Stimulated activated CD4-positive, alpha-beta T cell treated with anti-CD3 and anti-CD28 coated beads, Interleukin-4, amount 100 ng/mL, for 48 hours (primary cell): ENCODE data around the gene TYMP.
A peak's percentile ranks its signal among the peaks of the same experiment; 100 is the strongest.

Experiments
- DNase-seq, 2 donors: peaks; one replicate each; pipeline ENCODE4 v3.0.0-alpha.2; 2020; ENCODE audit warnings: low read depth in 2 of 2

TYMP gene

DNA sequence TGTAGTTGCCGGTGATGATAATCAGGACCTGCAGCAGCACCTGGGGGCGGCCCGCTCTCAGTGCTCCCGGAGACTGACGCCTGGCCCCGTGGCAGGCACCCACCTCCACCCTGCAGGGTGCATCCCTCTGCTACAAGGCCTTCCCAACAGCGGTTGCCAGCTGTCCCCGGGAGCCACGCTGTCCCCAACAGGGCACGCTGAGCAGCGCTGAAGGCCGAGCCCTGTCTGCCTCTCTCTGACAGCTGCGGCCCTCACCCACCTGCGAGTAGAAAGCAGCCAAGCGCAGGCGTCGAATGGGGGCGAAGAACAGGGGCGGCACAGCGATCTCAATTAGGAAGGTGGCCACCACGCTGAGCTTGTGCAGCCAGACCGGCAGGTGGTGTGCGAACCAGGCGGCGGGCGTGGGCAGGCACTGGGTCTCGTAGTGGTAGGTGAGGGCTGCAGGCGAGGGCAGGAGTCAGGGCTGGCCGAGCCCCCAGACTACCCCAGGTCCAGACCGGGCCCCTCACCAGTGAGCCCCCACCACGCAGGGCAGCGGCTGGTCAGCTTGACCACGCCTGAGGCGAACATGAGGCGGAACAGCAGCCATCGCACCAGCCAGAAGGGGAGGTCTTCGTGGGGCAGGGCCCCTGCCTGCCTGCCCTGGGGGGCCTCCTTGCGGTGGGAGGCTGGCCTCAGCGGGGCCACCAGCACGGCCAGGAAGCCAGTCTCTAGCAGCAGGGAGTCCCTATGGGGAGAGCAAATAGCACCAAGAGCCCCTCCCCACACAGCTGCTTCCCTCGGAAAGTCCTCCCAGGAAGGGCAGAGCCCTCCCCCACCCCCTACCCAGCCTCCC, 23.8 kb downstream of the TYMP start:
- DNase-seq: no peak

DNA sequence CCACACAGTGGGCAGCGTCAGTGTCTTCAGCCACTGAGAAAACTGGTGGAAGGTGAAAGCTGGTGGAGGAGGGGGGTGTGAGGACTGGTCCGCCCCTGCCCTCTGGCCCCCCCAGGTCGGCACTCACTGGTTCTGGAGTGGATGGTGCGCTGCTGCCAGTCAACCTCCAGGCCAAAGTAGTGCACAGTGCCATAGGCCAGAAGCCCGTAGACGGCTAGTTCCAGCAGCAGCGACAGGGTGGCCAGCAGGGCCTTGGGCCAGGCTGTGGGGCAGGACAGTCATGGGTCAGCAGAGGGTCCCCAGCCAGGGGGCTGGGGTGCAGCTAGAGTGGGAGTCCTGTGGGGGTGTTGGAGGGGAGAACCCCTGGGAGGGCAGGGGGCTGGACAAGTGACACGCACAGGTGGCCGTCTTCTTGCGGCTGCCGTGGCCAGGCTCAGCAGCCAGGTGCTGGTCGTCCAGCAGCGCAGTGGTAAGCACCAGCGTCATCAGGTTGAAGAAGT, 24.5 kb downstream of the TYMP start:
- DNase-seq: no peak

DNA sequence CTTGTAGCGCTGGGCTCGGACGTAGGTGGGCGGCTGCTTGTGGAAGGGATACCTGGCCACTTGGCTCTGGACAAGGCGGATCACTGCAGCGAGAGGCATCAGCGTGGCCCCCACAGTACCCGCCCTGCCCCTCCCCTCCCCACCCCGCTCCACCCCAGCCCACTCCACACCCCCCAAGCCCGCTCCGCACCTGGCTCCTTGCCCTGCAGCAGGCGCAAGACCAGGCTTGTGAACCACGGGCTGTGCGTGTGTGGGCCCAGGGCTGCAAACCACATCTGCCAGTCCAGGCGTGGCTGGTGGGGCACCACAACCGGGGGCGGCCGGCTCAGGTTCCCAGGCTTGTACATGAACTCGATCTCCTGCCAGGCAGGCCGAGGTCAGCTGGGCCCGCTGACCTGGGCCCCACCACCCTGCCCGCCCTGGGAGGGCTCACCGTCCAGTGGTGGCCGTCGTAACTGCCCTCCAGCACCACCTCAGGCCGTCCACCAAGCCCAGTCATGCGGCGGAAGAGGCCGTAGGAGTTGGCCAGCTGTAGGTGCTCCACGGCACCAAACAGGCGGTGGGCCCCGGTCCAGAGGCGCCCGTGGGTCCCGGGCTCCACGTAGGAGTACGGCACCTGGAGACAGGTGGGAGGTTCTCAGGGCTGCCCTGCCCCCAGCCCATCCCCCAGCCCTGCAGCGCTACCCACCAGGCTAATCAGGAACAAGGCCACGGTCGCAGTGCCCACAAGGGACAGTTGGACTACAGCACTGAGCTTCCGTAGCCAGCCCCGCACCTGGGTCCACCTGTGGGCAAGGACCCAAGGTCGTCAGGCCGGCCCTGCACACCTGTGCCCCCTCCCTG, 25.2 kb downstream of the TYMP start:
- DNase-seq: no peak

DNA sequence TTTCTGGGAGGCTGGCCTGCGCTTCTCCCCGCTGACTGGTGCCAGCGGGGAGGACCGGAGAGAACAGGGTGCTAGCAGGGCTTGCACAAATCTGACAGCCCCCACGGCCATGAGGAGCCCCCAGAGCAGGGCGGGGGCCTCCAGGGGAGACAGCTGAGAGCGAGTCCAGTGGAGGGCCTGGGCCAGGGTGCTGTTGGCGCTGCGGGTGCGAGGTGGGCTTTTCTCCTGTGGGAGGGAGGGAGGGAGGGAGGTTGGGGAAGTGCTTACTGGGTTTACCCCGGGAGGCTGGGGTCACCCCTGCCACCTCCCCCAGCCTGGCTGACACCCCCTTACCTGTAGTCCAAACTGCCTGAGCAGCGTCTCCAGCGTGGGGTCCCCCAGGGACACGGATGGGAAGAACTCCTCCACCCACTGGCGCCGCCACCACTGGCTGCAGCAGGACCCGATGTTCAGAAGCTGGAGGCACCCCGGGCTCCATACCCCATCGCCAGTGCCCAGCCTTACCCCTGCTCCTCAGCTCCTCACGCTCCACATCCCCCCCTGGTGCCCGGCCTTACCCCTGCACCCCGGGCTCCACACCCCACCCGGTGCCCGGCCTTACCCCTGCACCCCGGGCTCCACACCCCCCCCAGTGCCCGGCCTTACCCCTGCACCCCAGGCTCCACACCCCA, 26.2 kb downstream of the TYMP start:
- no peak for DNase-seq

DNA sequence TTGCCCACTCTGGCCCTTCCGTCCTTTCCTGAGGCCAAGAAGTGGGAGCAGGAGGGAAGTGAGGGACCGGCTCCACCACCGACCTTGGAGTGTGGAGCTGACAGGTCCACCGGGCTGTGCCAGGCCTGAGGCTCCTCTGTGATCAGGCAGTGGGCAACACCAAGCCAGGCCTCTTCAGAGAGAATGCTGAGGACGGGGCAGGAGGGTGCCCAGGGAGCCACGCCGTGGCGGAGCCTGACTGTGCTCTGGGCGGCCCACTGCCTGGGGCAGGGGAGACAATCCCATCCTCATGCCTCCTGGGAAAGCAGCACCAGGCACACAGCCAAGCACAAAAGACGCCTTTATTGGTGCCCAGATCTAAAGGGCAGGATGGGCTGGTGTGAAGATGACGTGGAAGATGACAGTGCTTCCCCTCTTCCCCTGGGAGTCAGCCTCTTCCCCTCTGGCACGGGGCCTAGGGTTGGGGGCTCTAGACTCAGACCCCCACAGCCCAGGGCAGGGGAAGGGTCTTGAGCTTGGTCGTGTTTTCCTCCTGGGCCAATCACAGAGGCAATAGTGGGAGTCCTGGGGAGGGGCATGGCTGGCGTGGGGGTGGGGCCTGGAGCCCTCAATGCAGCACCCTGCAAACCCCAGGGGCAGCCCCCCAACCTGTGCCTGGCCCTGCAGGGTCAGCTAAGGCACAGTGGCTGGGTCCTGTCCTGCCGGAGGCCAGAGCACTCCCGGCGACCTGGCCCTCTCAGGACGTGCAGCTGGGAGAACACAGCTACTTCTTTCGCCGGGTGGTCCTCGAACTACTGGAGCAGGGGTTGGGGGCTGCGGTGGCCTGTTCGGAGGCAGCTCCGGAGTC, 27.0 kb downstream of the TYMP start:
- DNase-seq: no peak

DNA sequence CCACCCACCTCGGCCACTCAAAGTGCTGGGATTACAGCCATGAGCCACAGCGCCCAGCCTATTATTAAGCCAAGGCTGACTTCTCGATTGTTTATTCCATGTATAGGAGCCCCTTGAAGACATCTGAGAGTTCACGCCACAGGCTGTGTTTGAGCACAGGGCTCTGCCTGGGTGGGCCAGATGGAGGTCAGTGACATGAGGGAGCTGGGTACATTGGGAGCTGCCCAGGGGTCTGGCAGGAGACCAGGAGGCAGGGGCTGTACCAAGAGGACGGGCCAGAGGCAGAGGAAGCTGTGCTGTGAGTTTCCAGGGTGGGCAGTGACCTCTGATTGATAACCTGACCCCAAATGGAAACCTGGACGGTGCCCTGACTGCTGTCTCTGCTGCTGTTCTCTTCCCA, 27.7 kb downstream of the TYMP start:
- no peak for DNase-seq

DNA sequence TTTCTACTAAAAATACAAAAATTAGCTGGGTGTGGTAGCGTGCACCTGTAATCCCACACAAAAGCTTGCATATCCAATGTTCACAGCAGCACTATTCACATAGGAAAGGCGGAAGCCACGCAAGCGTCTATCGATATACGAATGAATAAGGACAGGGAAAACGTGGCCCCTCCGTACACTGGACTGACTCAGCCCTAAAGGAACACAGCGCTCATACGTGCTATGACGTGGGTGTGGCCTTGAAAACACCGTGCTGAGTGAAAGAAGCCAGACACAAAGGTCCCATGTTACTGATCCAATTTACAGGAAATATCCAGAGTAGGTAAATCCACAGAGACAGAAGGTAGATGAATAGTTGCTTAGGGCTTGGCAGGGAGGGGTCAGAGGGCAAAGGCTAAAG, 29.4 kb downstream of the TYMP start:
- no peak for DNase-seq

DNA sequence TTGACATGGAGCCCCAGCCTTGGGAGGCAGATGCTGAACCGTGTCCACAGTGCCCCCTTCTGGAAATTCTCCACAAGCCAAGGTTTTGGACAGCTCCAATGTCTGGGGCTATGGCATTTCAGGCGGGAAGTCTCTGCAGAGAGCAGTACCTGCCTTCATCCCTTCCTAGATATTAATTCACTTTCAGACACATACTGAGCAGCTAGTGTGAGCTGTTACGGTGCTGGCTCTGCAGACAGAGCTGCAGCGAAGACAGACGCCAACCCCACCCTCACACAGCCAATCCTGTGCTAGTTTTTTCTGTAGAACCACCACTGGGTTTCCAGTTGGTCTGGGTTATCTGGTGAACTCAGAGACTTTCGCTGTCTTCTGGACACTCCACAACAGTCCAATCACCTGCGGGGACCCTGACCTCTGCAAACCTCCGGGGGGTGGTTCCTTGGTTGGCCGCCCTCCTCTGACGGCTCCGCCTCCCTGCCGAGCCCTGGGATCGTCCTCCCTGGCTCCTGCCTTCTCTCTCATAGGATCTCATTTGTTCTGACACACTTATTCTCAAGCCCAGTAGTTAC, 31.4 kb downstream of the TYMP start:
- DNase-seq: peak; percentile 59 to 61

DNA sequence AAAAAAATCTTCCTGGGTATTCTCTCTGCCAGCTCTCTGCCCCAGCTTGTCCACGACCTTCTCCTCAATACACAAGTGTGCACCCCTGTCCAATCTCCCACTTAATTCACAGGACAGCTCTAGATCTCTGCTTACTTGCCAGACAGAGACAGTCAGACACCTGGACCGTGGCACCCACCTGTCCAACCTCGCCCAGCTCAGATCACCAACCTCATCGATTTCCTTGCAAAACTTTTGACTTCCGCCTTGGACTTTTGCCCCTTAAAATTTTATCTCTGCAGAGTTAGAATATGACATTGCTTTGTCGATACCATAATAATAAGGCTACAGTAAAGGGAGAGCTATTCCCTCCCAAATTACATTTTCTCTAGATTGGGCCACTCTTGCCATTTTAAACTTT, 32.7 kb downstream of the TYMP start:
- no peak for DNase-seq

DNA sequence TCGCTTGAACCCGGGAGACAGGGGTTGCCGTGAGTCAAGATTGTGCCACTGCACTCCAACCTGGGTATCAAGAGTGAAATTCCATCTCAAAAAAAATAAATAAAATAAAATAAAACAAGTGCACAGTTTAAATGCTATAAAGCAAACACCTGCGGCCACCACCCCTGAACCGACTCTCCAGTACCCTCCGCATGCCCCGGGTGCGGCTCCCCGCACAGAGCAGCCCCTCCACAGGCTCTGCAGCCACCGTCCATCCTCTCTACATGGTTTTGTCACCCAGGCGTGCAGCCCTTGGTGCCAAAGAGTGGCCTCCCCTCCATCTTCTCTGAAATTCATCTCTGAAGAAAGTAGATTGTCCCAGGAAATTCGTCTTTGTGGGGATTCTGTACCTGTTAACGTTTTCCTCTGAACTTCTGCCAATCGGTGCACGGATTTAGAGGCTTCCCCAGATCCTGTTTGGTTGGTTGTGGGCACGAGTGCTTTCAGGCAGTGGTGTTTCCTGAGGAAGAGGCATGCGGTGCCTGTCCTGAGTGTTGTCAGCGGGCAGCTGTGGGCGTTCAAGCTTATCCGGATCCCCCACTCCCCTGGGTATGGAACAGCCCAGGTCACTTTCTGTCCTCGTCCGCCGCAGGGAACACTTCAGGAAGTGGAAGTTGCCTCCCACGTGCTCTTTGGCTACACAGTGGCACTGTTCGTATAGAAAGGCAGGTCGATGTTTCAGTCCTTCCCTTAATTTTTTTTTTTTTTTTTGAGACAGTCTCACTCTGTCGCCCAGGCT, 39.1 kb downstream of the TYMP start:
- no peak for DNase-seq

DNA sequence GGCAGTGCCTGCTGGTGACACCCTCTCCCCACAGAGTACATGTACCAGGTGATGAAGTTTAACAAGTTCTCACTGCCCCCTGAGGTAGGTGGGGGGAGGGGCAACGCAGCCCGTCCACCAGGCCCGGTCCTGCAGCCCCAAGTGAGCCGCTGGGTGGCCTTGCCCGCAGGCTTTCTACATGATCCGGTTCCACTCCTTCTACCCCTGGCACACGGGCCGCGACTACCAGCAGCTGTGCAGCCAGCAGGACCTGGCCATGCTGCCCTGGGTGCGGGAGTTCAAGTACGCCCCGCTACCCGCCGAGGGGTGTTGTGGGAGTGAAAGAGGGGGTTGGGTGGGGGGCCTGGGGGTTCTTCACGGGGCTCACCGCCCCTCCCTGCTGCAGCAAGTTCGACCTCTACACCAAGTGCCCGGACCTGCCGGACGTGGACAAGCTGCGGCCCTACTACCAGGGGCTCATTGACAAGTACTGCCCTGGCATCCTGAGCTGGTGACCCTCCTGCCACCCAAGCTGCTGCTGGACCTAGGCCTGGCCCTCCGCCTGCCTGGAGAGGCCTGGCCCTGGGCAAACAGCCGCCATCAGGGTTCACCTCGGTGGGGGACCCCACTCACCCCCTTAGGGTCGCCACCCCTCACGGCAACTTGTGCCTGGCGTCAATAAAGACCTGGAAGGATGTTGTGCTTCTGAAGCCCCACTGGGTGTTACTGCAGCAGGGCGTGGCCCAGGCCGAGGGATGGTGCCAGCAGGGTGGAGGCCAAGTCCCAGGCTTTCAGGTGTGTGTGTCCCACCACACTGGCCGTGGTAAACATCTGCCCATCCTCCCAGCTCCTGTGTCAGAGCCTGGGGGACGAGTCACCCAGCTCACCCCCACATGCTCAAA, 40.2 kb downstream of the TYMP start:
- DNase-seq: no peak

DNA sequence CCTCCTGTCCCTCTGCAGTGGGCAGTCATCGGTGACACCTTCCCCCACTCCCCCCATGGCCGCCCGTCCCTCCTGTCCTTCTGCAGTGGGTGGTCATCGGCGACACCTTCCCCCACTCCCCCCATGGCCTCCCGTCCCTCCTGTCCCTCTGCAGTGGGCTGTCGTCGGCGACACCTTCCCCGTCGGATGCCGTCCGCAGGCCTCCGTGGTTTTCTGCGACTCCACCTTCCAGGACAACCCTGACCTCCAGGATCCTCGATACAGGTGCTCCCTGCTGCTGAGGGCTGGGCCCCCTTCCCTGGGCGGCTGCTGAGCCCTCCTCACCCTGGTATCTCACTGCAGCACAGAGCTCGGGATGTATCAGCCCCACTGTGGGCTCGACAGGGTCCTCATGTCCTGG, 40.9 kb downstream of the TYMP start:
- DNase-seq: no peak

DNA sequence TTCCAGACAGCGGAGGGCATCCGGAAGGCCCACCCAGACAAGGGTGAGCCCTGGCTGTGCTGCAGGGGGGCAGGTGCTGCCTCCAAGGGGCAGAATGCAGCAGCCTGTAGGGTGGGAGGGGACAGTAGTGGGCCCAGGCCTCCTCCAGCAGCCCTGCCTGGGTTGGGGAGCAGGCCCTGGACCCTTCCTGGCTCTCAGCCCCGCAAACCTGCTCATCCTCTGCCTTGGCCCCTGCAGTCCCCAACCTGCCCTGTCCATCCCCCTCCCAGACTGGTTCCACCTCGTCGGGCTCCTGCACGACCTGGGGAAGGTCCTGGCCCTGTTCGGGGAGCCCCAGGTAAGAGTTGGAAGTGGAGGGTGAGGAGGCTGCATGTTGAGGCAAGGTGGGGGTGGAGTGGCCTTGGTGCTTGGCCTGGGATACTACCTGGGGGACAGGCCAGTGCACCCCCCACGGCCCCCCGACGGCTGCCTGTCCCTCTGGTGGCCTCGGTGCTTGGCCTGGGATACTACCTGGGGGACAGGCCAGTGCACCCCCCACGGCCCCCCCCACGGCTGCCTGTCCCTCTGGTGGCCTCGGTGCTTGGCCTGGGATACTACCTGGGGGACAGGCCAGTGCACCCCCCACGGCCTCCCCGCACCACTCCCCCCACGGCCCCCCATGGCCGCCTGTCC, 41.7 kb downstream of the TYMP start:
- no peak for DNase-seq

DNA sequence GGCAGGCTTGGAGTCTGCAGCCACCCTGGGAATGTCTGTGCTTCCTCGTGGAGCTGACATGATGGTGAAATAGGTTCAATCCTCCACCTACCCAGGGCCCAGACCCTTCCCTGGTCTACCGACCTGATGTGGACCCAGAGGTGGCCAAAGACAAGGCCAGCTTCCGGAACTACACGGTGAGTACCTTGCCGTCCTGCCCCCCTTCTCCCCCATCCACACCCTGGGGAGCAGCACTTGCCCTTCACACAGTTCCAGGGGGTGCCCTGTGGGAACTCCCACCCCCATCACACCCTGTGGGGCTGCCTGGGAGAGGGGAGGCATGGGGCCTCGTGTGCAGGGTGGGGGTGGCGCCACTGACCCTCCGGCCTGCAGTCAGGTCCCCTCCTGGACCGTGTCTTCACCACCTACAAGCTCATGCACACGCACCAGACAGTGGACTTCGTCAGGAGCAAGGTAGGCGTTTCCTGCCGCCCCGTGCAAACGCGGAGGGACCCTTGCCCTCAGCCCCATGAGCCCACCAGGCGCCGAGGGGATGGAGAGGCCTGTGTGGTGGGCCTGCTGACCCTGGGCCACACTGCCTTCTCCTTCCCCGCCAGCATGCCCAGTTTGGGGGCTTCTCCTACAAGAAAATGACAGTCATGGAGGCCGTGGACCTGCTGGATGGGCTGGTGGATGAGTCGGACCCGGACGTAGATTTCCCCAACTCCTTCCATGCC, 42.4 kb downstream of the TYMP start:
- no peak for DNase-seq

DNA sequence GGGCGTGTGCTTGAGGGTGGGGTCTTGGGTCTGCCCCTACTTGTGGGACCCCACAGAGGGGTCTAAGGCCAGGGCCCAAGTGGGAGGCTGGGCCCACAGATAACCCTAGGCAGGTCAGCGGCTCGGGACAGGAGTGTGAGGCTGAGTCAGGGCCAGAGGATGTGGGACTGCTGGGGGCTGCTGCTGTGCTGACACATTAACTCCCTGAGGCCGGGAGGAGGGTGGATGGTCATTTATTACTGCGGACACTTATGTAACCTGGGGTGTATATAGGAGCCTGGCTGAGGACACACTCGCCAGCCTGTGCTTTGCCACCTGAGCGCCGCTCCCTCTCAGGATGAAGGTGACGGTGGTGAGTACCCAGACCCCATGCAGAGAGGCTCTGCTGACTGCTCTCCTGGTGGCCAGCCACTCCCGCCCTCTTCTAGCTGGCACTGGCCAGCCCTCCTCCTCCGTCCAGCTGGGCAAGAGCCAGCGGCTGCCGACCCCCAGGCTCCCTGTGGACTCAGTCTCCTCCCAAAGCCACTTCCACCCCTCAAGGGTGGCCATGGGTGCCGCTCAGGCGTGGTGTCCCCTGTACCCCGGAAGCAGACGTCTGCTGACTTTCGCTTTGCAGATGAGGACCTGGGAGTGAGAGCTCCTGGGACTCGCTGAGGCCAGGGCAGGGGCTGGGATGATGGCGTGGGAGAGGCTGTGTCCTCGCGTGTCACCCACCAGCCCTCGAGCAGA, 43.1 kb downstream of the TYMP start, which contains the start of gene MIOX:
MIOX (plus strand) TSS at position 299 of the 729 bp plus-strand sequence; CDS start at position 338, 39 bp downstream.
- DNase-seq: no peak

DNA sequence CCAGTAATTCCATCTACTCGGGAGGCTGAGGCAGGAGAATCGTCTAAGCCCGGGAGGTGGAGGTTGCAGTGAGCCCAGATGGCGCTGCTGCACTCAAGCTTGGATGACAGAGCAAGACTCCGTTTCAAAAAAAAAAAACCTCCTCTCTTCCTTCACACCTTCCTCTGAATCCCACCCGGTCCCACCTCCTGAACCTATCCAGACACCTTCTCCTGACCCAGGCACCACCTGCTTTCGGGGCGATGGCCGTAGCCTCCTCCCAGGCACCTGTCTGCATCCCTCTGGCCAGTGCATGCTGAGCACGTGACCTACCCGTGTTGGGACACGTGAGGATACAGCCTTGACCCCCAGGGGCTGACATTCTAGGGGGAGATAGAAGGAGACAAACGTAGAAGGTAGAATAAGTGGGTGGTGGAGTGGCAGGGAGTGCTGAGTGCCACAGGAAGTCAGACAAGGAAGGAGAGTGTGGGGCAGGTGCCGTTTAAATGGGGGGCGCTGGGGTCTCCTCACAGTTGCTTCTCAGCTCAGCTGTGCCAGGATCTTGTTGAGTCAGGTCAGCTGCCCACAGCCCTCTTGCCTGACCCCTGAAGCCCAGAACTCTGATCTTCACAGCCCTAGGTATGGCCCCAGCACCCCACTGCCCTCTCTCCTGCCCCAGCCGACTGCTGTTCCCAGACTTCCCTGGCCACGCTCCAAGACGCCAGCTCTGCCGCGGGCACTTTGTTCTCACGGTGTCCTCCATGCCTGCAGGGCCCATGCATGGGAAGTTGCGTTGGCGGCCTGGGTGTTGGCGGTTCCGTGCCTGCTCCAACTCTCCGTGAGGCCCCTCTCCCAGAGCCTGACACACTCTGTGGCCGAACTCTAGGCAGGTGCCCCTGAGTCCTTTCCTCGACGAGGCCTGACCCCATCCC, 44.3 kb downstream of the TYMP start:
- DNase-seq: no peak
